Measurements from ENCODE around the gene CARD19. TPM values are rescaled to one million over a fixed set of nuclear protein-coding genes. Genes with fewer than 3 reads are reported as not detected.

Gene CARD19
- total and polyA plus RNA-seq, 9 of the 15 experiments (the other 6 are each of a cell fraction or from before 2014, with no cell fraction given) = 0.90 to 34.9 (median 14.6) TPM

DNA sequence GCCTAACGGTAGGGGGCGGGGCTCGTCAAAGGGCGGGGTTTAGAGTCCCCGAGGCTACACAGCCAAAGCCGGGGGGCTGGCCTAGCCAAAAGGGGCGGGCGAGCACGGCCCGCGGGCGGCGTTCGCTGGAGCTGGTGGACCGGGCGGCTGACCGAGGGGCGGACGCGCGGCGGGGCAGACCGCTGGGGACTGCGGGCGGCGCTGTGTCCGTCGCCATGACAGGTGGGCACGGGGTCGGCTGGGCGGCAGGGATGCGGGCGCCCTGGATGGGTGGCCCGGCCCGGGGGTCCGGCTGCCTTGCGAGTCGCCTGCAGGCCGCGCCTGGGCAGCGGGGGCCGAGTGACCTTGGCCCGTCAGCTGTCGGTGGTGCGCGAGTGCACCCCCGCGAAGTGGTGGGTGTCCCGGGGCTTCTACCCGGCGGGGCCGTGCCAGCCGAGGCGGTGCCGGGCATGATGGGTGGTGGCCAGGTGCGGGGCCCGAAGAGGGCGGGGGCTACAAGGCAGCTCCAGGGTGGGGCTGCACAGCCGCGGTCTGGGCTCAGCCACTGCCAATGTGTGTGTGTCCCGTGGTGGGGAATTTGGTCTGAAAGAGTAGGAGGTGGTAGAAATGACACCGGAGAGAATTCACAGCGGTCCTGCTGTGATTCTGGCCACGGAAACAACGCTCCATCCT lies at the start of gene CARD19 (continued):
- TF ChIP-seq, protein P1, sequence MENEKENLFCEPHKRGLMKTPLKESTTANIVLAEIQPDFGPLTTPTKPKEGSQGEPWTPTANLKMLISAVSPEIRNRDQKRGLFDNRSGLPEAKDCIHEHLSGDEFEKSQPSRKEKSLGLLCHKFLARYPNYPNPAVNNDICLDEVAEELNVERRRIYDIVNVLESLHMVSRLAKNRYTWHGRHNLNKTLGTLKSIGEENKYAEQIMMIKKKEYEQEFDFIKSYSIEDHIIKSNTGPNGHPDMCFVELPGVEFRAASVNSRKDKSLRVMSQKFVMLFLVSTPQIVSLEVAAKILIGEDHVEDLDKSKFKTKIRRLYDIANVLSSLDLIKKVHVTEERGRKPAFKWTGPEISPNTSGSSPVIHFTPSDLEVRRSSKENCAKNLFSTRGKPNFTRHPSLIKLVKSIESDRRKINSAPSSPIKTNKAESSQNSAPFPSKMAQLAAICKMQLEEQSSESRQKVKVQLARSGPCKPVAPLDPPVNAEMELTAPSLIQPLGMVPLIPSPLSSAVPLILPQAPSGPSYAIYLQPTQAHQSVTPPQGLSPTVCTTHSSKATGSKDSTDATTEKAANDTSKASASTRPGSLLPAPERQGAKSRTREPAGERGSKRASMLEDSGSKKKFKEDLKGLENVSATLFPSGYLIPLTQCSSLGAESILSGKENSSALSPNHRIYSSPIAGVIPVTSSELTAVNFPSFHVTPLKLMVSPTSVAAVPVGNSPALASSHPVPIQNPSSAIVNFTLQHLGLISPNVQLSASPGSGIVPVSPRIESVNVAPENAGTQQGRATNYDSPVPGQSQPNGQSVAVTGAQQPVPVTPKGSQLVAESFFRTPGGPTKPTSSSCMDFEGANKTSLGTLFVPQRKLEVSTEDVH (IDR thresholded peaks at IDR 0.05; ENCODE audit: low read depth, partially characterized antibody) = no peak
- TF ChIP-seq ZNF707 (CRISPR knock-in tag; conservative IDR thresholded peaks at IDR 0.05) (no peak), MEF2A (IDR thresholded peaks at IDR 0.05; ENCODE audit: control insufficient read depth, low read depth, low read length) (no peak), THAP12 (CRISPR knock-in tag; IDR thresholded peaks at IDR 0.05) (peak; percentile 78; the same call in 1 of the 2 replicates), NFRKB (IDR thresholded peaks at IDR 0.05; ENCODE audit: low read depth) (no peak), POLR2AphosphoS5 (IDR thresholded peaks at IDR 0.05; ENCODE audit: control insufficient read depth, insufficient read depth, low read depth, low read length) (0 out of 2 replicates have a peak, but pooled peaks have one; percentile 29)
- TF ChIP-seq, protein P2, sequence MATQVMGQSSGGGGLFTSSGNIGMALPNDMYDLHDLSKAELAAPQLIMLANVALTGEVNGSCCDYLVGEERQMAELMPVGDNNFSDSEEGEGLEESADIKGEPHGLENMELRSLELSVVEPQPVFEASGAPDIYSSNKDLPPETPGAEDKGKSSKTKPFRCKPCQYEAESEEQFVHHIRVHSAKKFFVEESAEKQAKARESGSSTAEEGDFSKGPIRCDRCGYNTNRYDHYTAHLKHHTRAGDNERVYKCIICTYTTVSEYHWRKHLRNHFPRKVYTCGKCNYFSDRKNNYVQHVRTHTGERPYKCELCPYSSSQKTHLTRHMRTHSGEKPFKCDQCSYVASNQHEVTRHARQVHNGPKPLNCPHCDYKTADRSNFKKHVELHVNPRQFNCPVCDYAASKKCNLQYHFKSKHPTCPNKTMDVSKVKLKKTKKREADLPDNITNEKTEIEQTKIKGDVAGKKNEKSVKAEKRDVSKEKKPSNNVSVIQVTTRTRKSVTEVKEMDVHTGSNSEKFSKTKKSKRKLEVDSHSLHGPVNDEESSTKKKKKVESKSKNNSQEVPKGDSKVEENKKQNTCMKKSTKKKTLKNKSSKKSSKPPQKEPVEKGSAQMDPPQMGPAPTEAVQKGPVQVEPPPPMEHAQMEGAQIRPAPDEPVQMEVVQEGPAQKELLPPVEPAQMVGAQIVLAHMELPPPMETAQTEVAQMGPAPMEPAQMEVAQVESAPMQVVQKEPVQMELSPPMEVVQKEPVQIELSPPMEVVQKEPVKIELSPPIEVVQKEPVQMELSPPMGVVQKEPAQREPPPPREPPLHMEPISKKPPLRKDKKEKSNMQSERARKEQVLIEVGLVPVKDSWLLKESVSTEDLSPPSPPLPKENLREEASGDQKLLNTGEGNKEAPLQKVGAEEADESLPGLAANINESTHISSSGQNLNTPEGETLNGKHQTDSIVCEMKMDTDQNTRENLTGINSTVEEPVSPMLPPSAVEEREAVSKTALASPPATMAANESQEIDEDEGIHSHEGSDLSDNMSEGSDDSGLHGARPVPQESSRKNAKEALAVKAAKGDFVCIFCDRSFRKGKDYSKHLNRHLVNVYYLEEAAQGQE (IDR thresholded peaks at IDR 0.05; ENCODE audit: borderline replicate concordance) = no peak
- TF ChIP-seq, protein P2 (CRISPR knock-in tag; IDR thresholded peaks at IDR 0.05; ENCODE audit: low read depth) = 0 out of 2 replicates have a peak, but pooled peaks have one; percentile 53
- TF ChIP-seq, protein P3, sequence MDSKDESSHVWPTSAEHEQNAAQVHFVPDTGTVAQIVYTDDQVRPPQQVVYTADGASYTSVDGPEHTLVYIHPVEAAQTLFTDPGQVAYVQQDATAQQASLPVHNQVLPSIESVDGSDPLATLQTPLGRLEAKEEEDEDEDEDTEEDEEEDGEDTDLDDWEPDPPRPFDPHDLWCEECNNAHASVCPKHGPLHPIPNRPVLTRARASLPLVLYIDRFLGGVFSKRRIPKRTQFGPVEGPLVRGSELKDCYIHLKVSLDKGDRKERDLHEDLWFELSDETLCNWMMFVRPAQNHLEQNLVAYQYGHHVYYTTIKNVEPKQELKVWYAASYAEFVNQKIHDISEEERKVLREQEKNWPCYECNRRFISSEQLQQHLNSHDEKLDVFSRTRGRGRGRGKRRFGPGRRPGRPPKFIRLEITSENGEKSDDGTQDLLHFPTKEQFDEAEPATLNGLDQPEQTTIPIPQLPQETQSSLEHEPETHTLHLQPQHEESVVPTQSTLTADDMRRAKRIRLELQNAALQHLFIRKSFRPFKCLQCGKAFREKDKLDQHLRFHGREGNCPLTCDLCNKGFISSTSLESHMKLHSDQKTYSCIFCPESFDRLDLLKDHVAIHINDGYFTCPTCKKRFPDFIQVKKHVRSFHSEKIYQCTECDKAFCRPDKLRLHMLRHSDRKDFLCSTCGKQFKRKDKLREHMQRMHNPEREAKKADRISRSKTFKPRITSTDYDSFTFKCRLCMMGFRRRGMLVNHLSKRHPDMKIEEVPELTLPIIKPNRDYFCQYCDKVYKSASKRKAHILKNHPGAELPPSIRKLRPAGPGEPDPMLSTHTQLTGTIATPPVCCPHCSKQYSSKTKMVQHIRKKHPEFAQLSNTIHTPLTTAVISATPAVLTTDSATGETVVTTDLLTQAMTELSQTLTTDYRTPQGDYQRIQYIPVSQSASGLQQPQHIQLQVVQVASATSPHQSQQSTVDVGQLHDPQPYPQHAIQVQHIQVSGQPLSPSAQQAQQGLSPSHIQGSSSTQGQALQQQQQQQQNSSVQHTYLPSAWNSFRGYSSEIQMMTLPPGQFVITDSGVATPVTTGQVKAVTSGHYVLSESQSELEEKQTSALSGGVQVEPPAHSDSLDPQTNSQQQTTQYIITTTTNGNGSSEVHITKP (IDR thresholded peaks at IDR 0.05; ENCODE audit: partially characterized antibody) = no peak

All from K562 (cell line).